ENCODE measurements around the gene PARD3. TPM values are rescaled to one million over a fixed set of nuclear protein-coding genes. Genes with fewer than 3 reads are reported as not detected.

PARD3 gene
- total RNA-seq, 2 experiments from 2014 or later = 0.61 to 0.63 TPM

DNA sequence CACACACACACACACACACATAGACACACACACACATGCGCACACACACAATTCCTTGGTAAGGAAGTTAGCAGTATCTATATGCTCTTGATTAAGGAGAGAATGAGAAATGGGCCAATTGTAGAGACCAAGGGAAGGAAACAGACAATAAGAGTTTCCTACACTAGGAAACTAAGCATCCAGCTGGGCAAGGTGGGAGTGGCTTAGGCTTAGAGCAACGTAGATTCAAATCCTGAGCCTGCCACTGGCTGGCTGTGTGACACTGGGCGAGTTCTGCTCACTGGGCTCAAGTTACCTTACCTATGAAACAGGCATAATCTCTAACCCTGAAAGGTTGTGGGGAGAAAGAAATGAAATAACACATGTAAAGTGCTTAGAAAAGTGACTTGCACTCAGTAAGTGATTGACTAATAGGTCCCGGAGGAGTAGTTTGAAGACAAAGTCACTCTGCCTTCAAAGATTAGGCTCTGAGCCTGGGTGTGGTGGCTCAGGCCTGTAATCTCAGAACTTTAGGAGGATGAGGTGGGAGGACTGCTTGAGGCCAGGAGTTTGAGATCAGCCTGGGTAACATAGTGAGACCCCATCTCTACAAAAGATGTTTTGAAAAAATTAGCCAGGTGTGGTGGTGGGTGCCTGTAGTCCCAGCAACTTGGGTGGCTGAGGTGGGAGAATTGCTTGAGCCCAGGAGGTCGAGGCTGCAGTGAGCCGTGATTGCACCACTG lies 701.4 kb downstream of the PARD3 start:
- CTCF ChIA-PET = no interaction called here
- POLR2A ChIA-PET = no interaction called here

DNA sequence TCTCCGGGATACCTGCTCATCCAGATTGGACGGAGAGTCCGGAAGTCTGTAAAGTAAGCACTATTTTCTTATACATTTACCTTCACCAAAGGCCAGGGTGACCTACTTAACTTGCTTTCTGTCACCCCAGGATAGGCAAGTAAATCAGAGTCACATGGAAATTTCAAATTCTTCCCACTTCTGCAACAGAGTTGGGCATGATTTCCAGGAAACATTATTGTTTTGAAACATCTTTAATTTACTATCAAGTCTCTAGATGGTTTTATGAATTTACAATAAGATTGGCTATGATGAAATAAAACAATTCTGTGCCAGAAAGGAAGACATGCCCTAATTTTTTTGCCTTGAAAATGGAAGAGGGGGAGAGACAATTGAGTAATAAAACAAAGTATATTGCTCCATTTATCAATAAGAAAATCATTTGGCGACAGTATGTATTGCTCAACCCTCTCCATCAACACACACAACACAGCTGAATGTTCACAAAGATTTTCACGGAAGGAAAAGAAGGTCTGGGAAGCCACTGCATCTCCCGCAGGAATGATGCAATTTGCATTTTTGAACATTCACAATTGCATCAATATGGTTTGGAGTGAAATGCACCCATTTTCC lies 702.8 kb downstream of the PARD3 start:
- POLR2A ChIA-PET = no interaction called here
- CTCF ChIA-PET = no interaction called here

DNA sequence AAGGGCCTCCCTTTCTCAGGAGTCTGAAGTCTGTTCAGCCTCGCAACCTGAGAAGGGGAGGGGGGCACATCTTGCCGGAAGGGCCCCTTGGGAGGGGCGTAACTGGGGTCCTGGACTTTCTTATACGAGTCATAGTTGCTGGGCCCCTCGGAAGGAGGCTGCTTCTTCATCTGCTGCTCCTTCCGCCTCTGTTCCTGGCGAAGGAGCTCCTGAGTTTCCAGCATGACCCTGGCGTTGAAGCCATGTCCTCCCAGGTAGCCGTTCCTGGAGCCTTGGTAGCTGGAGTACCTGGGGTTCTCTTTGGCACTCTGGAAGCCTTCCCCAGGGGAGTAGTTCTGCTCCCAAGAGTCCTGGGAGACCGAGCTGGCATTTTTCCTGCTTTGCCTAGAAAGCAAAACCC lies 703.9 kb downstream of the PARD3 start:
- POLR2A ChIA-PET = interaction anchor here (0.5 to 0.6 kb wide), 2 partner anchors 564 to 1168 kb away, joined by 3 to 4 read pairs; no protein-coding TSS in a partner anchor
- CTCF ChIA-PET = no interaction called here

DNA sequence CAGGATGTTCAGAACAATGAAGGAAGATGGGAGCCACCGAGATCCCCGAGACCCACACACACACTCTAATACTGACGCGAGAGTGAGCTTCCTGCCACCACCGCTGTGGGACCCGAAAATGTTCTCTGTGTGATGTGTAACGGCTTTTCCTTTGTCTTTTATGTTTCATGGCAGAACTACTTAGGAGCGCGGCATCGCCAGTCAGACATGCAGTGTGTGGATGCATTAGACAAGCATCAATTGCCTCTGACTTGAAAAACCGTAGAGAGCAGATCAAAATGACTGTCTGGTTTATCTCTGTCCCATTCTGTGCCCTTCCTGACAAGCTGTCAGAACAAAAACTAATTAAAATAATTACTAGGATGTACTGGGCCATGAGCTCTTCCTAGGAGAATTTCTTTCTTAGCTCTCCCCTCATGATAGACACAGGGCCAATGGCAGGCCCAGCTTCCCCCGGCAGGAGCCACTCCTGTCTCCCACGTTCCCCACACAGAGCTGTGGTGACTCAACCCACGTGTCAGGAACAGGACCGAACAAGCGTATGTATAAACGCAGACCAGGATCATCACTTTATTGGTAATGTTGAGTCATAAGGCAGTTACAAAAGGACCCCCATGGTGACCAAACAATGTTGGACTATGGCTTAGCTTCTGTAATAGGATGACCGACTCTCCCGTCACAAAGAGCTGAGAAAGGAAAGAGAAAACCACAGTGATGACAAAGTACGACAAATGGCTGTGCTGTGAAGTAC lies 705.0 kb downstream of the PARD3 start:
- POLR2A ChIA-PET = no interaction called here
- CTCF ChIA-PET = no interaction called here

DNA sequence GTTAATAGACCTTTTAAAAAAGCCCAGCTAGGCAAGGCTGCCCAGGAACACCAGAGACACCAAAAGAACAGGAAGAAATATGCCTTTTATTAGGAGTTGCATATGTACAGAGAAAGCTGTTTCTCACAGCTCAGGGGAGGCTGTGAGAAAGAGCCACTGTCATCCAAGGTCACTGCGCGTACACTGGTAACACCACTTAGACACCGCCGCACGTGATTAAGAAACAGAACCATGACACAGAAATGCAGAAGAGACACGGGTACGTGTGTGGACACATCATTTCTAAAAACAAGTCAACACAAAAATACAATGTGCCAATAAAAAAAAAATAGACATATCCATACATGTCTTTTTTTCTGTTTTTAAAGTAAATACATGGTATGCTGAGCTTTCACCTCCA lies 705.6 kb downstream of the PARD3 start:
- ChIA-PET CTCF (no interaction called here), POLR2A (no interaction called here)

DNA sequence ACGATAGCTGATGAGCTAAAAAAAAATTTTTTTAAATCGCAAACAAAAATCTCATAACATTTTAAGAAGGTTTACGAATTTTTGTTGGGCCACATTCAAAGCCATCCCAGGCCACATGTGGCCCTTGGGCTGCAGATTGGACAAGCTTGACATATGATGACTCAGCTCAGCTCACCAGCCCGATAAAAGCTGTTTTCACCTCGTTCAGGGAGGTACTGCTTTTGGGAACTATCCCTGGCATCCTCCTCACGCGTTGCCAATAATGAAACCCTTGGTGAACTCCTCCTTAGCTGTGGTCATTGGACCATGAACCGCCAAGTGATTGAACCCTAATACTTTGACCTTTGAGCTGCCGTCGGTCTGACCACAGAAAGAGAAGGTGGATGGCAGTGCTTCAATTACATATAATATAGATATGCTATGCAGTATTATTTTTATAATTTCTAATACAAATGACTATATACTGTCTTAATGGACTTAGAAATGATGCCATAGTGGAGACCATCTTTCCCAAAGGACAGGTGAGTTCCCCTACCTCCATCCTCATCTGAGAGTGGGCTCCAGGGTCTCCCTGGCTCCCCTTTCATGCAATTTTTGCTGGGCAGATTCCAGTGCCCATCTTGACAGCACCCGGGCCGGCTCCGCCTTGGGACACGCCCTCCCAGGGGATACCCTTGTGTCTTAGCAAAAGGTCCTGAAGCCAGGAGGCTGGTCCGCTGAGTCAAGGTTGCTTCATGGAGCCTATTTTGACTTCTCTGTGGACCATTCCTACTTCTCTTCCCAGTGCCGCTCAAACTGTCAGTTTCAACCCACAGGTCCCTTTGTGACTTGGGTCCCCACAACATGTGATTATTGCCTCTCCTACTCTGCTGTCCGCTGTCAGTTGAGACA lies 707.2 kb downstream of the PARD3 start:
- ChIA-PET POLR2A (no interaction called here), CTCF (no interaction called here)

DNA sequence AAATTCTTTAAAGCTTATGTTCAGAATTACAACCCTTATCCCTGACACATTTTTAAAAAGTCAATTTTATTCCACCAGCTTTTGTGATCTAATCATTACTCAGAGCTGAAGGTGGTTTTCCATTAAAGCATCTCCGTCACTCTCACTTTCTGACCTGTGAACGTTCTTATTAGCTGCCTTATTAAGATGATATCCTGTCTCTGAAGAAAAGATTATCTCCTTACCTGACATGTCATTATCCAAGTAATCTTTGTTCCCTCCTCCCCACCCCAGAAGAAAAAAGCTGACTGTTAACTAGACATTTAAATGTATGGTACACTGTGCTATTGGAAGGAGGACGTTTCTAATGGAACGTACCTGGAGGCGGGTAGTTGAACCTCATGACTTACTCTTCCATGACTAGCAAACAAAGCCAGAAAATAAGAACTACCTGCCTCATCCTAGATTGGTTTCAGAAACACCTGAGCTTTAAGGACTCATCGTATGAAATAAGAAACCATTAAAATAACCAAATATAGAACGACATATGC lies 708.7 kb downstream of the PARD3 start:
- ChIA-PET CTCF (no interaction called here), POLR2A (no interaction called here)

DNA sequence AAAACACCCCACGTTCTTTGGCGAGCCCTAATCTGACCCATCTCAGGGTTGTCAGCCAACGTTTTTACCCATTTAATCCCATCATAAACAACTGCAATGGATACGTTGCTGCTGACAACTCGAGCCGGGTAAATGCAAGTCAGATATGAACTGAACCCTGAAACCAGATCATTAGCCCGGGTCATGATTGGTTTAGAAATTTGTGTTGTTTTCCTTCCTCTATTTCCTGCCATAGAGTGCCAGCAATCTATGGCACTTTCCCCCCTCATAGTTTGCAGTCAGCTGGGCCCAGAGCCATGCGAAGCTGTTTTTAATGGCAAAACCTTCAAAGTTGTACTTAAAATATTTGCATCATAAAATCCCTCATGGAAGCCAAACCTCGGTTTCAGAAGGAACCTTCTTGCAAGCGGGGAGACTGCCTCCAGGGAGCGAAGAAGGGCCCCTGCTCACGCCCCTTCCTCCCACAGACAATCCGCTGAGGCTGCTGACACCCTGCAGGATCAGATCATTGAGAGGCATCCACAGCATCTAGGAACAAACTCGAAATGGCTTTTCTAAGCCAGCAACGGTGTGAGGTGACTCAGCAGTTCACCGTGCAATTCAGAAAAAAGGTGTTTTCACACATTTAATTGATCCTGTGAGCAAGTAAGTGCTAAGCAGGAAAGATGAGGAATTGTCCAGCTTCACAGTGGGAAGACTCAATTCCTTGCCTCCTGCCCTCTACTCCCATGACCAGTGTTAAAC lies 710.1 kb downstream of the PARD3 start:
- ChIA-PET POLR2A (no interaction called here), CTCF (no interaction called here)

DNA sequence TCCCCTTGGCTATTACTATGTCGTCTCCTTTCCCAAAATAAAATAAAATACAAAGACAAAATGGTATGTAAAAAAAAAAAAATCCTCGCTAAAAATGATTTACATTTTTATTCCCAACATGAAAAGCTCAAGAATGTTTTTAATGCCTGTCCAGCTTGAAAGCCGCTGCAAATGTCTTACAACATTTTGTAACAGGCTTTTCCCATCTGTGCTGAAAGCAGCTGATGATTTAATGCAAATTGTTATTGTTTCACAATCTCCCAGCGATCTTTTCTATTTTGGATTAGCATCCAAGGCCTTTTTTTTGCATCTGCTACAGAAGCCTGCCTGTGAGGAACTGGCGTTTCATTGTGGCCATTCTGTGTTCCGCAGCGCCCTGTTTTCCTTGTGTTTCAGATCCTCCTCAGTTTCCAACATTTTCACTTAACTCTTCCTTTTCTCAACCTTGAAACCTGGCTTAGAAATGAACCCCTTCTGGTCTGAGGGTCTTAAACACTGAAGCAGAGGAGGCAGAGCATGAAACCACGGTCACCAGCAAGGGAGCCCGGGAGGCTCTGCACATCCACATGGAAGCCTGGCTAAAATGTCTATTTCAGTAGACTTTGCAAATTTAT lies 712.1 kb downstream of the PARD3 start:
- POLR2A ChIA-PET = no interaction called here
- CTCF ChIA-PET = no interaction called here

DNA sequence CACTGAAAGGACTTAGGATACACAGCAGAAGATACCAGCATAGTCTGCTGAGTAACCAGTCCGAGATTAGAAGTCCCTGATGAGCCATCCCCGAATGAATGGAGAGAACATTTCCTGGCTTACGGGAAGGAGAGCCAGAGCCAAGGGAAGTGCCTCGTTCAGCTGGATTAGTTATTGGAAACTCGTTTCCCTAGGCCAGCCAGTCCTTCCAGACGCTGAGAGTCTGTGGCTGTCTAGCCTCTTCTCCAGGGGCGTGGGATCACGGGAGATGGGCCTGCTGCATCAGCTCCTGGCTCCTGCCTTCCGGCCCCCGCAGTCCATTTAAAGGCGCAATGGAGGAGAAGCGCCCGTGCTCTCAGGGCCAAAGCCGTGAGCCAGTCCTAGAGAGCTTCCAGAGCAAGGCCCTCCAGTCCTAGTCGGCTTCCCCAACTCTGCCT lies 712.8 kb downstream of the PARD3 start:
- ChIA-PET CTCF (no interaction called here), POLR2A (no interaction called here)

DNA sequence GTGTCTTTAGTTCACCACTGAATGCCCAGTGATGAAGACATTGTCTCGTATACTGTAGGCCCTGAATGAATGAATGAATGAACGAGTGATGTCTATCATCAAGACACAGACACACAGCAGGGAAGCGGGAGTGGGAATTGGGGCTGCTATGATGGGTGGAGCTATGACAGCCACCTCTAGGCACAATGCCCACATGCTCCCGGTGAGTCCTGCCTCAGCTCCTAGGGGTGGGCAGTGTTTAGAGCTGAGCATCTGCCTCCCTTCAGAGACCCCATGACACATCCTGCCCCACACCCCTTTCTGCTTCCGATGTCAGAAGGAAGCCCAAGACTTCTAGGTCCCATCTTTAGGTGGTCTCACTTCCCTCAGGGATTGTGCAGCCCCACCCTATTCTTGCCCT lies 714.1 kb downstream of the PARD3 start:
- ChIA-PET POLR2A (no interaction called here), CTCF (interaction anchor here (1.3 kb wide), 1 partner anchor 25 kb away, joined by 3 read pairs; no protein-coding TSS in a partner anchor)

DNA sequence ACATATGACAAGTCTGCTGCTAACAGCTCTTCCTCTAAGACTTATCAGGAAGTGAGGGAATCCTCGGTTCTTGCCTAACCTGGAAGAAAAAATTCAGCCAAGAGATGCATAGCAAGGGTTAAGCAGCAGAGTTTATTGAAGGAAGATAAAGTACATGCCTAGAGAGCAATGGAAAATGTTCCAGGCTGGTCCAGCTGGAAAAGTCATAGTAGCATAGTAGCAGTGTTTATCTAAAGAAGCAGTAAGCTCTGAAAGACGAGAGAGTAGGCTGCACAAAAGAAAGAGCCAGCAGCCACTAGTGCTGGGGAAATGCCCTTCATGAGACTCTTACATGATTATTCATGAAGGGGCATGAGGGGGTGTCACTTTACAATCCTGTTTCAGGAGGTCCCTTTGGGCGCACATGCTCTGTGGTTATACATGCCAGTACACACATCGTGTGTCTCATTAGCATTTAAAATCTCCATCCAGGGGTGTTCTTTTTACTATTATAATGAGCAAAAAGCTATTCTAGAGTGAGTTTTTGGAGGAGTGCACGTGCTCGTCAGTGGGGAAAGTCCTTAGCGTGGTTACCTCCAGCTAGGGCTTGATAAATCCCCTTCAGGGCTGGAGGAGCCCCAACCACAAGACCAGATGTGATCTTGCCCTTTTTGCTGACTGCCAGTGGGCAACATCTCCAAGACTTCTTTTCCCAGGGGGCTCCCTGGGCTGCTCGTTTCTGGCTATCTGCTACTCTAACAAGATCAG lies 716.1 kb downstream of the PARD3 start:
- ChIA-PET CTCF (no interaction called here), POLR2A (no interaction called here)

DNA sequence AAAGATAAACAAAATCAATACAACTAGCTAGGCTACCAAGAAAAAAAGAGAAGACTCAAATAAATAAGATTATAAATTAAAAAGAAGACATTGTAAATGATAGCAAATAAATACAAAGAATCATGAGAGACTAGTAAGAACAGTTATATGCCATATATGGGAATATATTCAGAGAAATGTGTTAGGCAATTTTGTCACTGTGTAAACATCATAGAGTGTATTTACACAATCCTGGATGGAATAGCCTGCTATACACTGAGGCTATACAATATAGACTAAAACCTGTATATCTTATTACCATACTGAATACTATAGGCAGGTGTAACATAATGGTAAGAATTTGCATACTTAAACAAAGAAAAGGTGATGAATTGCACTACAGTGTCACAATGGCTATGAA lies 717.4 kb downstream of the PARD3 start:
- POLR2A ChIA-PET = no interaction called here
- CTCF ChIA-PET = no interaction called here

DNA sequence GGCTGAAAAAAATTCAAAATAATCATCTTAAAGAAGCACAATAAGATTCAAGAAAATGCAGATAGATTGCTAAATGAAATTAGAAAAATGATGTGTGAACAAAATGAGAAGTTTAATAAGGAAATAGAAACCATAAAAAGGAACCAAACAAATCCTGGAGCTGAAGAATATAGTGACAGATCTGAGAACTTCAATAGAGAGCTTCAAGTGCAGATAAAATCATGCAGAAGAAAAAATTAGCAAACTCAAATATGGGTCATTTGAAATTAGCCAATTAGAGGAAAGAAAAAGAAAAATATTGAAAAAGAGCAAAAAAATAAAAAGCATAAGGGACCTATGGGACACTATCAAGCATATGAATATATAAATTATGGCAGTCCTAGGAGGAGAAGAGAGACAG lies 720.1 kb downstream of the PARD3 start:
- POLR2A ChIA-PET = no interaction called here
- CTCF ChIA-PET = no interaction called here

DNA sequence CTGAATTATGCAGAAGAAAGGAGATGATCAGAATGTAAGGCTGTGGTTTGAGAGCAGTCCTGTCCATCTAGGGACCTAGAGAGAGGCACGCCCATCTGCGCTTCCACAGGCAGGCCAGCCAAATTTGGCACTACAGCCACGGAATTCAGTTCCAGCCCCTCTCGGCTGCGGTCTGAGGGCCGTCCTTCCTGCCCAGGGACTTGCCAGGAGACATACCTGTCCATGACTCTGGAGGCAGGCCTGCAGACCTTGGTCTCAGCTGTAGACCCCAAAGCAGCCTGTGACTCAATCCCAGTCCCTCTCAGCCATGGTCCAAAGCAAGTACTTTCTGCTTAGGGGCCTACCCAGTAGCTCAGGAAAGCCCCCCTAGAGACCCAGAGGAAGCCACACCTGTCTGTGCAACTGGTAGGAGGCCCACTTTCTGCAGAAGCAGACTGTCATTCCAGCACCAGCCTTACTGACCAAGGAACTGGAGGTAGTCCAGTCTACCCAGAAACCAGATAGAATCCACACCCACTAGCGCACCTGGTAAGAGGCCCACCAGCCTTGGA lies 720.9 kb downstream of the PARD3 start:
- POLR2A ChIA-PET = no interaction called here
- CTCF ChIA-PET = no interaction called here

DNA sequence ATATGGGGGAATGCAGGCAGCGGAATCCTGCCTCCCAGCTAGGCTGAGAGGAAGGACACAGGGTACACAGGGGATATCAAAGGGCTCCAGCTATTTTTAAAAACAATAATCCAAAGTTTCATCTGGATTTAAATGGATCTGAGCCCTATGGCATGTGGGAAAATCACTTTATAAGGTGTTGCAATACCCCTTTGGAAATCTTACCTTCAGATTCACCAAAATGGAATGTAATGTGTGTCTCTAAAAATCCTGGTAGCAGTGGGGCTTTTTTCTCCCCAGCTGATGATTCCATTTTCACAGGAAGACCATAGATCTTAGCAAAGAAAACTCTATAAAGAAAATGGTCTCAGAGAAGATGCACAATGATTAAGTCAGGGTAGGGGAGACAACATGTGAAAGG lies 722.2 kb downstream of the PARD3 start:
- CTCF ChIA-PET = no interaction called here

DNA sequence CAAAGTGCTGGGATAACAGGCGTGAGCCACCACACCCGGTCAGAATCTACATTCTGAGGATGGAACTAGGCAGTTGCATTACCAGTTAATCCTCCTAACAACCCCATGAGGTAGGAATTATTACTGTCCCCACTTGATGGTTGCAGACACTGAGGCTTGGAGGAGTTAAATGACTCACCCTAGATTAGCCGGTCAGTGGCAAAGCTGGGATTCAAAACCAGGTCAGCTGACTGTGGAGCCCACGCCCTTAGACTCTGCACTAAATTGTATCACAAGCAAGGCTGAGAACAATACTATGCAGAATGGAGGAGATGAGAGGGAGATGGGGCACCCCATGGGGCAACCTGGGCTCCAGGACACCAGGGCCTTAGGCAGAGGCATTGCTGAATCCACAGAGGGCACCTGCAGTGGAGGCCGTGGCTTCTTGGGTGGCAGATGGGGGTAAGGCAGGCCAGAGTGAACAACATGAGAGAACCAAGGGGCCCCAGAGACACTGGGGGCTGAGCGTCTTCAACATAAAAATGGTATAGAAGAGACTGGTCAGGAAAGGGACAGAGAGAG lies 723.4 kb downstream of the PARD3 start:
- POLR2A ChIA-PET = no interaction called here
- CTCF ChIA-PET = interaction anchor here (0.7 kb wide), 1 partner anchor 483 kb away, joined by 4 read pairs; no protein-coding TSS in a partner anchor

More for the DNA sequence above, 722.2 kb downstream of the PARD3 start:
- POLR2A ChIA-PET = no interaction called here

DNA sequence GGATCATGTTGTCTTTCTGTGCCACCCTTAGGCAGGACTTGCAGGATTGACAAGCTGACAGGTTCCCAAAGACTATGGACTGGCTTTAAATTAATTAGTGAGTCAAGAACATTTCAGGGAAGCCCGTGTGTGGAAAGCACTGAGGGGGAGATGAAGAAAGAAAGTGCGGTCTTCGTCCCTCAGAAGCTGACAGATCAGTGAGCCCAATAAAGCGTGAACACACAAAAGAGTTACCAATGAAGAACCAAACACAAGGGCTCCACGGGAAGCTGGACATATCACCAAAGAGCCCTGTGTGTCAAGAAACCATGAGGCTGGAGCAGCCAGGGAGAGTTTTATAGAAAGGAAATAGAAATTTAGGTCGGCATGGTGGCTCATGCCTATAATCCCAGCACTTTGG lies 725.8 kb downstream of the PARD3 start:
- ChIA-PET POLR2A (no interaction called here), CTCF (no interaction called here)
